SK-N-SH (cell line): ENCODE data around the gene PAIP1.

Source experiments
- CTCF ChIP-seq: fragments of 200-600 bp; sonication (generic); IDR thresholded peaks from 2 replicates; pipeline ENCODE4 v1.6.1; 2017; ENCODE audit warnings: antibody characterized with exemption, mild to moderate bottlenecking, moderate library complexity
- PBX3 ChIP-seq: IDR thresholded peaks from 2 replicates; pipeline ENCODE4; 2012

GRCh38 chr5:43573058-43573457, 16.2 kb upstream of the PAIP1 start:
- TF ChIP-seq CTCF: no peak
- TF ChIP-seq PBX3: no peak
